Measurements from ENCODE around the gene CETN1. TPM values are rescaled to one million over a fixed set of nuclear protein-coding genes. Genes with fewer than 3 reads are reported as not detected.

CETN1 gene
- total RNA-seq, 1 experiment from 2014 or later: not detected

DNA sequence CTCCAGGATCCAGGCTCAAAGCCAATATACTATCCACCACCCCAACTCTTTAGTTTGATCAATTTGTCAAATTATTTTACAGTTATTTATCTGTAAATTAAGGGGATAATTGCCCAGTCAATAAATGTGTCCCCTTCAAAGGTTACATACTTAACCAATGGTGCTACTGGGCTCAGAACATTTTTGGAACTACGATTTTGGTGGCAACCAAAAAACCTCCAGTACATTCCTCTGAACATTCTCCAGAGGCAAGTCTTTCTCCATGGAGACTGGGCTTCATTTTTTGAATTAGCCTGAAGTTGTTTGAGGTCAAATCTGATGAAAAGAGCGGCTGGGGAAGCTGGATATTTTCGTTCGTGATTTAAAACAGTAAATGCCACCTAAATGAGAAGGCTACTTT, 14.9 kb downstream of the CETN1 start:
- POLR2A ChIA-PET (ENCODE audit: low non-redundant PET): no interaction called here

DNA sequence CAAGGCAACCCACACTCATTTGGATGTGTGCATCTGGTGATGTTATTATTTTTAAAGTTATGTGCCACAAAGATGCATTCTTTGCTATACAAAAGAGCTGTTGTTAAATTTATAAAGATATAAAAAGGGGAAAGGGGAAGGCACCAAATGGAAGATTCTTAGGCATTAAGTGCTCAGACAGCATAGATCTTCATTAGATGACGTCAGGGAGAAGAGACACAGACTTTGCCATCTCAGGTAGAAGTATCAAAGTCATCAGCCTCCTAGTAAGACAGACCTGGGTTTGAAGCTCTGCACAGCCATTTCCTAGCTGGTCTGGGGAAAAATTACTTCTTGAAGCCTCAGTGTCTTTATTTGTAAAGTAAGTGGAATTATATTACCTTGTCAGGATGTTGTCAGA, 15.4 kb downstream of the CETN1 start:
- Histone ChIP-seq H3K27me3 (replicated peaks; ENCODE audit: insufficient read depth, low read depth, low read length, poor library complexity) (no peaks in the 10 kb centered on the region), H3K36me3 (ENCODE audit: insufficient read depth, low read length, poor library complexity, severe bottlenecking) (no peaks in the 10 kb centered on the region), H3K27ac (ENCODE audit: low read depth, low read length, poor library complexity, severe bottlenecking) (no peak overlapping the region), H3K9me3 (ENCODE audit: low read depth, low read length, poor library complexity, severe bottlenecking) (no peaks in the 10 kb centered on the region), H3K4me3 (ENCODE audit: low read depth, low read length, poor library complexity, severe bottlenecking) (no peak overlapping the region), H3K4me1 (ENCODE audit: insufficient read depth, low read length, poor library complexity, severe bottlenecking) (peaks cover 17% of the 10 kb centered on the region)
- intact Hi-C loops (cut with micrococcal nuclease; ENCODE audit: unreplicated experiment): no loop called here
- ChIA-PET POLR2A (ENCODE audit: low non-redundant PET) (no interaction called here), CTCF (no interaction called here)
- TF ChIP-seq, protein P1, sequence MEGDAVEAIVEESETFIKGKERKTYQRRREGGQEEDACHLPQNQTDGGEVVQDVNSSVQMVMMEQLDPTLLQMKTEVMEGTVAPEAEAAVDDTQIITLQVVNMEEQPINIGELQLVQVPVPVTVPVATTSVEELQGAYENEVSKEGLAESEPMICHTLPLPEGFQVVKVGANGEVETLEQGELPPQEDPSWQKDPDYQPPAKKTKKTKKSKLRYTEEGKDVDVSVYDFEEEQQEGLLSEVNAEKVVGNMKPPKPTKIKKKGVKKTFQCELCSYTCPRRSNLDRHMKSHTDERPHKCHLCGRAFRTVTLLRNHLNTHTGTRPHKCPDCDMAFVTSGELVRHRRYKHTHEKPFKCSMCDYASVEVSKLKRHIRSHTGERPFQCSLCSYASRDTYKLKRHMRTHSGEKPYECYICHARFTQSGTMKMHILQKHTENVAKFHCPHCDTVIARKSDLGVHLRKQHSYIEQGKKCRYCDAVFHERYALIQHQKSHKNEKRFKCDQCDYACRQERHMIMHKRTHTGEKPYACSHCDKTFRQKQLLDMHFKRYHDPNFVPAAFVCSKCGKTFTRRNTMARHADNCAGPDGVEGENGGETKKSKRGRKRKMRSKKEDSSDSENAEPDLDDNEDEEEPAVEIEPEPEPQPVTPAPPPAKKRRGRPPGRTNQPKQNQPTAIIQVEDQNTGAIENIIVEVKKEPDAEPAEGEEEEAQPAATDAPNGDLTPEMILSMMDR (conservative IDR thresholded peaks at IDR 0.05; ENCODE audit: low read depth, low read length): no peak
- no peak for TF ChIP-seq EZH2 (IDR thresholded peaks at IDR 0.05; ENCODE audit: borderline replicate concordance, low read depth, low read length, poor library complexity, severe bottlenecking)
- no peak for DNase-seq (ENCODE audit: low spot score)
- BruUV-seq (replicated peaks): no TSS peak

More for the DNA sequence above, 14.9 kb downstream of the CETN1 start:
- no peak for DNase-seq (ENCODE audit: low spot score)
- no peak overlapping the region for H3K27ac ChIP-seq (ENCODE audit: low read depth, low read length, poor library complexity, severe bottlenecking)
- H3K36me3 ChIP-seq (ENCODE audit: insufficient read depth, low read length, poor library complexity, severe bottlenecking): no peaks in the 10 kb centered on the region
- no TSS peak for BruUV-seq (replicated peaks)
- H3K4me1 ChIP-seq (ENCODE audit: insufficient read depth, low read length, poor library complexity, severe bottlenecking): peaks cover 12% of the 10 kb centered on the region
- CTCF ChIA-PET: no interaction called here
- H3K9me3 ChIP-seq (ENCODE audit: low read depth, low read length, poor library complexity, severe bottlenecking): no peaks in the 10 kb centered on the region
- TF ChIP-seq, protein P1 (conservative IDR thresholded peaks at IDR 0.05; ENCODE audit: low read depth, low read length): no peak
- TF ChIP-seq EZH2 (IDR thresholded peaks at IDR 0.05; ENCODE audit: borderline replicate concordance, low read depth, low read length, poor library complexity, severe bottlenecking): no peak
- intact Hi-C loops (cut with micrococcal nuclease; ENCODE audit: unreplicated experiment): no loop called here
- no peak overlapping the region for H3K4me3 ChIP-seq (ENCODE audit: low read depth, low read length, poor library complexity, severe bottlenecking)
- no peaks in the 10 kb centered on the region for H3K27me3 ChIP-seq (replicated peaks; ENCODE audit: insufficient read depth, low read depth, low read length, poor library complexity)

DNA sequence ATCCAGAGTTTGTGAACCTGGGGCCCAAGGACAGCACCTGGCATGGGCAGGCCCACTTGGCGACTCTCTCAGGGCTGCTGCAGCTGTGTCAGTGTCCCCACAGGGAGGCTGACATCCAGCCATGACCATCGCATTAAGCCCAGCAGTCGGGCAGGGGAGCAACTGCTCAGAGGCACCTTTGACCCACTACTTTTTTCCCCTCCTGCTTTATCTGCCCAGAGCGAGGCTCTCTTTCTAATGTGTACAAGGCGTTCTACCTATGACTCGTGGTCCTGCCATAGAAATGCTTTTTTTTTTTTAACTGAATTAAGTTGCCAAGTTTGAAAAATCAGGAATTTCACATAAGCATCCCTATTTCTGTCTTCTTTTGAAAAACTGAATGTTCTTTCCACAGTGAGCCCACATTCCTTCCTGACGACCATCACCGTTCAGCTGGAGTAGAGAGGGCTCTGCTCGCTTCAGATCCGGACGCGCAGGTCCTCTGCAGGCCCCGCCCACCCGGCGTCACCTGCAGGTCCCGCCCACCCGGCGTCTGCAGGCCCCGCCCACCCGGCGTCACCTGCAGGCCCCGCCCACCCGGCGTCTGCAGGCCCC, 16.2 kb downstream of the CETN1 start:
- Histone ChIP-seq H3K27ac (ENCODE audit: low read depth, low read length, poor library complexity, severe bottlenecking) (no peak overlapping the region), H3K4me3 (ENCODE audit: low read depth, low read length, poor library complexity, severe bottlenecking) (no peak overlapping the region), H3K4me1 (ENCODE audit: insufficient read depth, low read length, poor library complexity, severe bottlenecking) (peaks cover 22% of the 10 kb centered on the region), H3K36me3 (ENCODE audit: insufficient read depth, low read length, poor library complexity, severe bottlenecking) (no peaks in the 10 kb centered on the region), H3K27me3 (replicated peaks; ENCODE audit: insufficient read depth, low read depth, low read length, poor library complexity) (no peaks in the 10 kb centered on the region), H3K9me3 (ENCODE audit: low read depth, low read length, poor library complexity, severe bottlenecking) (no peaks in the 10 kb centered on the region)
- POLR2A ChIA-PET (ENCODE audit: low non-redundant PET): no interaction called here
- BruUV-seq (replicated peaks): no TSS peak
- no peak for DNase-seq (ENCODE audit: low spot score)
- intact Hi-C loops (cut with micrococcal nuclease; ENCODE audit: unreplicated experiment): no loop called here
- TF ChIP-seq, protein P1 (conservative IDR thresholded peaks at IDR 0.05; ENCODE audit: low read depth, low read length): no peak
- TF ChIP-seq EZH2 (IDR thresholded peaks at IDR 0.05; ENCODE audit: borderline replicate concordance, low read depth, low read length, poor library complexity, severe bottlenecking): no peak
- CTCF ChIA-PET: no interaction called here

Data from A673 (cell line).